Kidney epithelial cell (primary cell): ENCODE data around the gene TBC1D16. TPM values are rescaled to one million over a fixed set of nuclear protein-coding genes. Genes with fewer than 3 reads are reported as not detected.

ENCODE experiments used
- DNase-seq: peaks from one replicate; pipeline ENCODE4 v3.0.0-alpha.2; 2010; ENCODE audit warnings: low read depth
- H3K27me3 ChIP-seq: 2 replicates; pipeline ENCODE4 v1.6.0; 2011; ENCODE audit warnings: low read length; ENCODE audit not compliant: control insufficient read depth, insufficient read depth
- H3K36me3 ChIP-seq: 2 replicates; pipeline ENCODE4 v1.5.1; 2011; ENCODE audit warnings: low read length; ENCODE audit not compliant: control insufficient read depth, insufficient read depth
- H3K4me3 ChIP-seq: 2 replicates; pipeline ENCODE4 v1.5.1; 2011; ENCODE audit warnings: low read depth, mild to moderate bottlenecking, control low read depth, low read length
- total RNA-seq: library from RNA; depleted of rRNA; stranded (reverse); fragments of >200 nt; gene quantifications from 2 replicates; pipeline ENCODE4 v1.2.3, GENCODE V29; 2015
- TF ChIP-seq, protein P1 (sequence below): IDR thresholded peaks from 2 replicates; pipeline ENCODE4 v1.5.1; 2011; ENCODE audit warnings: mild to moderate bottlenecking, moderate library complexity, low read length, control low read depth, inconsistent platforms; ENCODE audit not compliant: insufficient read depth, poor library complexity, severe bottlenecking

The TBC1D16 gene
- total RNA-seq, 1 donor from 2014 or later = 58.5 TPM

DNA sequence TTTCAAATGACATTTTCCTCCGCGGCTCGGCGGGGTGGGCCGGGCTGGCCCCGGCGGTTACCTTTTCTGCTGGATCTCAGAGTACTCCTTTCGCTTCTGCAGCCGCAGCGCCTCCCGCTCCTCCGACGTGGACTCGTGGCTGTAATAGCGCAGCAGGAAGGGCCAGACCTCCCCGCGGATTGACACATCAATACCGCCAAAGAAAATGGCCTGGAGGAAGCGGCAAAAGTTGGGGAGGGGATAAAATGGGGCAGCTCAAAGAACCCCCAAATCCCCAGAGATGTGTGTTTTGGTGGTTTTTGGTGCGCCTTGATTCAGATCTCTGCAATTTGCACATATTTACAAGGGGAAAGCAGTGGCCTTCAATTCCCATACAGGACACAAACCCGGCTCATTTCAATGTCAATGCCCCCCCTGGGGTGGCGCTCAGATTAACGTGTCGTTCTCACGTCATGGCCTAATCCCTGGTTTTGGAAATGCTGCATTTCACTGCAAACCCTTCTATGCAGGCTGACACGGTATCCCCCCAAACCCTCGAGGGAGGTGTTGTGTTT, 85.9 kb downstream of the TBC1D16 start:
- Histone ChIP-seq H3K36me3 (peaks cover 3% of the 10 kb centered on the region), H3K27me3 (no peaks in the 10 kb centered on the region), H3K4me3 (no peak overlapping the region)
- no peak for DNase-seq
- TF ChIP-seq, protein P1, sequence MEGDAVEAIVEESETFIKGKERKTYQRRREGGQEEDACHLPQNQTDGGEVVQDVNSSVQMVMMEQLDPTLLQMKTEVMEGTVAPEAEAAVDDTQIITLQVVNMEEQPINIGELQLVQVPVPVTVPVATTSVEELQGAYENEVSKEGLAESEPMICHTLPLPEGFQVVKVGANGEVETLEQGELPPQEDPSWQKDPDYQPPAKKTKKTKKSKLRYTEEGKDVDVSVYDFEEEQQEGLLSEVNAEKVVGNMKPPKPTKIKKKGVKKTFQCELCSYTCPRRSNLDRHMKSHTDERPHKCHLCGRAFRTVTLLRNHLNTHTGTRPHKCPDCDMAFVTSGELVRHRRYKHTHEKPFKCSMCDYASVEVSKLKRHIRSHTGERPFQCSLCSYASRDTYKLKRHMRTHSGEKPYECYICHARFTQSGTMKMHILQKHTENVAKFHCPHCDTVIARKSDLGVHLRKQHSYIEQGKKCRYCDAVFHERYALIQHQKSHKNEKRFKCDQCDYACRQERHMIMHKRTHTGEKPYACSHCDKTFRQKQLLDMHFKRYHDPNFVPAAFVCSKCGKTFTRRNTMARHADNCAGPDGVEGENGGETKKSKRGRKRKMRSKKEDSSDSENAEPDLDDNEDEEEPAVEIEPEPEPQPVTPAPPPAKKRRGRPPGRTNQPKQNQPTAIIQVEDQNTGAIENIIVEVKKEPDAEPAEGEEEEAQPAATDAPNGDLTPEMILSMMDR = no peak

DNA sequence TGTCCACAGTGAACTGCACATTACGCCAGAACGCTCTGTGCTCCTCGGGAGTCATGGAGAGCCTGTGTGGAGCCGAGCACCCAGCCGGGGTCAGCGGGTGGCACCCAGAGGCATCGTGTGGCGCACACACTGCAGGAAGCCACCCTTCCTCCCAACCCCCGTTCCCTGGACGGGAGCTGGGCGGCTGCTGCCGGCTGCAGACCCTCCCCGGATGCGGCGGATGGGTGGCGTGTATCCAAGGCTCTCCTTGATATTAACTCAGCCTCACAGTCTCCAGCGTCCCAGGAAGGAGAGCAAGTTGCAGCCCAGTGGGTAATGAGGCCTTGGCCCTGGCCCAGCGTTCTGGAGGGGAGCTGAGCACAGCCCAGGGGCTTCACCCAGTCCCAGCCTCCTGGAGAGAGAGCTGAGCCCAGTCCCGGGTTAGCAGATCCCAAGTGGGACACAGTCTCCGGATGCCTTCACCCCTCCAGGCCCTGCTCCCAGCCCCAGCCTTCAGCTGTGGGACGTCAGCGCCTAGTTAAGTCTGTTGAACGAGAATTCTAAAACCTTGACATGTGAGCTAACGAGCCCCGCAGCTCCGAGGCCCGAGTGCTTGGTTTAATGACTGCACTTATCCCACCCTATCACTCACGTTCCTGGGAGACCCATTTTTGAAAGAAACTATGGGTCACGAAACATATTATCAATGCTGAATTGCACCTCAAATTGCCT, 86.6 kb downstream of the TBC1D16 start:
- no peak overlapping the region for H3K4me3 ChIP-seq

GRCh38 chr17:79948406-79948944, 87.2 kb downstream of the TBC1D16 start:
- Histone ChIP-seq H3K36me3 (peaks cover 3% of the 10 kb centered on the region), H3K4me3 (no peak overlapping the region), H3K27me3 (no peaks in the 10 kb centered on the region)
- no peak for DNase-seq
- TF ChIP-seq, protein P1 = no peak

More for the DNA sequence above, 86.6 kb downstream of the TBC1D16 start:
- H3K36me3 ChIP-seq = peaks cover 3% of the 10 kb centered on the region
- no peaks in the 10 kb centered on the region for H3K27me3 ChIP-seq
- no peak for DNase-seq
- TF ChIP-seq, protein P1 = no peak

DNA sequence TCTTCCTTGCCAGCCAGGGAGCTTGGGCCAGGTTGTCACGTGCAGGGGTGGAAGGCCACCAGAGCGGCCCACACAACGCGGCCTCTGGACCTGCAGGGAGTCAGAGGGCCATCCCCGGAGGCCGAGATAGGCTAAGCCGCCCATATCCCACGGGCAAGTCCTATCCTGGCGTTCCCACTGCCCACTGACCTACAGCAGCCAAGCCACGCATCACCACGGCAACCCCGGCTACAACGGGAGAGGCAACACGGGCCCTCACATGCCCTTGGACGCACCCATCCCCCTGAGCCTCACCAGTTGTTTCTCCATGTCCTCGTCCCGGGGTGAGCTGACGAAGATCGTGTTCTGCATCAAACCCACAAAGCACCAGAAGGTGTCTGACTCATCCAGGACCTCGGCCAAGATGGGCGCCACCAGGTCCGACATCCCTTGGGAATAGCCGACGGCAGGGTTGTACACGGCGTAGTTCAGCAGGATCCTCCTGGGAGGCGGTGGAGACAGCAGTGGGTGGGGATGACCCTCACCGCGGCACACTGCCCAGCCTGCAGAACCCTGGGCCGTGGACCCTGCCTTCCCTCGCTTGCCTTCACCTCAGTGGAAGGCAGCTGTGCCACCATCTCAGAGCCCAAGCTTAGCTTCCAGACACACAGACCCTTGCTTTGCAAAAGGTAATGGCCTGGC, 88.2 kb downstream of the TBC1D16 start:
- no peak for DNase-seq
- Histone ChIP-seq H3K4me3 (no peak overlapping the region), H3K36me3 (peaks cover 3% of the 10 kb centered on the region), H3K27me3 (no peaks in the 10 kb centered on the region)
- TF ChIP-seq, protein P1 = no peak

DNA sequence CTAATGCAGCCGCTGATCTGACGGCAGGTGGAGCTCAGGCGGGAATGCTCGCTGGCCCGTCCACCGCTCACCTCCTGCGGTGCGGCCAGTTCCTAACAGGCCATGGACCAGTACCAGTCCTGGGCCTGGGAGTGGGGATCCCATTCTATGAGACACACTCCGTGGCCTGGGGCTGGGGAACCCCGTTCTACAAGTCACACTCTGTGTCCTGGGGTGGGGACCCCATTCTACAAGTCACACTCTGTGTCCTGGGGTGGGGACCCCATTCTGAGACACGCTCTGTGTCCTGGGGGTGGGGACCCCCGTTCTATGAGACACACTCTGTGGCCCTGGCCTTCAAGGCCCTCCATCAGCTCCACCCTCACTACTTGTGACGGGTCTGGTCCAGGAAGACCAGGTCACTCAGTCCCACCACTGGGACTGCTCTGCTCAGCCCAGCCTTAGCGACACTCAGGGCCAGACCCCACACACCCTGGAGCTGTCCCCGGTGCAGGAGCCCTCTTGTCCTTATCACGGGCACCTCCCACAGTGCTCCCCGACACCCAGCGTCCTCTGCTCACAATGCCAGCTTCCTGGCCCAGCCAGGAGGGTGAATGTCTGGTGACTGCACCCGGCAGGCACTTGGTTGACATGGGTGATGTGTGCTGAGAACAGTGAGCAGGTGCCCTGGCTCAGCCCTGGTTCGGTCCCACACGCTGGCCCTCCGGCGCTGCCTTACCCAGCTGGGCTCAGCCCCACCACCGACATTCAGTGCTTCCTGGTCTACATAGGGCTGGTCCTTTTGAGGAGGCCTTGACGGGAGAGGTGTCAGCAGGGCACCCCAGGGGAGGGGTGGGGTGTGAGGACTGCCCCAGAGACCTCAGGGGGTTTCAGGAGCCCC, 89.1 kb downstream of the TBC1D16 start:
- TF ChIP-seq, protein P1 = no peak
- Histone ChIP-seq H3K36me3 (peaks cover 3% of the 10 kb centered on the region), H3K4me3 (no peak overlapping the region), H3K27me3 (no peaks in the 10 kb centered on the region)
- no peak for DNase-seq
